Transverse colon (tissue), 4 donors: ENCODE results near the gene WDR74.

Experiments used
- POLR2A ChIP-seq: fragments of 450-650 bp; IDR thresholded peaks from one replicate; pipeline ENCODE4 v1.6.1; 2016; ENCODE audit warnings: antibody characterized with exemption, mild to moderate bottlenecking, moderate library complexity
- POLR2AphosphoS5 ChIP-seq, 3 donors: sonication (generic); formaldehyde crosslinking; IDR thresholded peaks; one replicate each; pipeline ENCODE4 v1.6.1; 2016; ENCODE audit warnings: antibody characterized with exemption in 3 of 3
- TF ChIP-seq, protein P1 (sequence below), 5 experiments: fragments of 200-600 bp in 3 of 5; fragments of 450-650 bp in 2 of 5; sonication (generic) in 3 of 5; IDR thresholded peaks; 1 replicate in 2 of 5; 2 replicates in 3 of 5; pipeline ENCODE4 v1.5.1; 2016 to 2017; ENCODE audit warnings: antibody characterized with exemption in 5 of 5, inconsistent platforms in 3 of 5, mild to moderate bottlenecking in 2 of 5, moderate library complexity in 1 of 5

DNA sequence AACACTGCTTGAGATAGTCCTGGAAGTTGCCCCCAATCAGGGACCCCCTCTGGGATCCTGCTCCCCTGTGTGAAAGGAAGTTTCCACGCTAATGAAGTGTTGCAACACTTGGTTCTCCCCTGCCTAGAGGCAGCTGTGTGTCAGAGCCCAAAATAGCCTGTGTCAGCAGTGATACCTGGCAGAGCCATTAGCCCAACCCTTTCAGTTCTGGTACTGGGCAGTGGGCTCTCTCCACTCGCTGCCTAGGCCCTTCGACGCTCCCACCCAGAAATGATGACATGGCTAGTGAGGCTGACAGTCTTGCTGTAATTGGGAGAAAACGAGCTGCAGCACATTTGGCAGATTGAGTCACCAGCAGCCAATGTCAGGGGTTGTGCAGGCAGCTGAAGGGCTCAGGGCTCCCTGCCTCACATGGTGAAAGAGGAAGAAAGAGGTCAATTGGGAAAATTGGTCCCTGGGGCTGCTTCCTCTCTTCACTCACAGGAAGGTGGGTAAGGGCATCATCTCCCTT is 32.7 kb downstream of the WDR74 start:
- peak in 1 of 3 donors; percentile 9 for TF ChIP-seq POLR2AphosphoS5 (IDR thresholded peaks at IDR 0.05)
- TF ChIP-seq, protein P1, sequence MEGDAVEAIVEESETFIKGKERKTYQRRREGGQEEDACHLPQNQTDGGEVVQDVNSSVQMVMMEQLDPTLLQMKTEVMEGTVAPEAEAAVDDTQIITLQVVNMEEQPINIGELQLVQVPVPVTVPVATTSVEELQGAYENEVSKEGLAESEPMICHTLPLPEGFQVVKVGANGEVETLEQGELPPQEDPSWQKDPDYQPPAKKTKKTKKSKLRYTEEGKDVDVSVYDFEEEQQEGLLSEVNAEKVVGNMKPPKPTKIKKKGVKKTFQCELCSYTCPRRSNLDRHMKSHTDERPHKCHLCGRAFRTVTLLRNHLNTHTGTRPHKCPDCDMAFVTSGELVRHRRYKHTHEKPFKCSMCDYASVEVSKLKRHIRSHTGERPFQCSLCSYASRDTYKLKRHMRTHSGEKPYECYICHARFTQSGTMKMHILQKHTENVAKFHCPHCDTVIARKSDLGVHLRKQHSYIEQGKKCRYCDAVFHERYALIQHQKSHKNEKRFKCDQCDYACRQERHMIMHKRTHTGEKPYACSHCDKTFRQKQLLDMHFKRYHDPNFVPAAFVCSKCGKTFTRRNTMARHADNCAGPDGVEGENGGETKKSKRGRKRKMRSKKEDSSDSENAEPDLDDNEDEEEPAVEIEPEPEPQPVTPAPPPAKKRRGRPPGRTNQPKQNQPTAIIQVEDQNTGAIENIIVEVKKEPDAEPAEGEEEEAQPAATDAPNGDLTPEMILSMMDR (IDR thresholded peaks at IDR 0.05): no peak
- TF ChIP-seq POLR2A: no peak
